ENCODE results near the gene BICDL2. TPM values are rescaled to one million over a fixed set of nuclear protein-coding genes. Genes with fewer than 3 reads are reported as not detected.

Gene BICDL2
- total and polyA plus RNA-seq, 9 of the 15 experiments (the other 6 are each of a cell fraction or from before 2014, with no cell fraction given) = 0.09 to 0.28 (median 0.09) TPM; not detected in 6

GRCh38 chr16:3017794-3018506, 18.8 kb downstream of the BICDL2 start, which contains the start of gene CLDN6 (continued):
- no peak for TF ChIP-seq HBP1 (CRISPR knock-in tag; IDR thresholded peaks at IDR 0.05)
- TF ChIP-seq THRA (IDR thresholded peaks at IDR 0.05) = no peak
- no peak for TF ChIP-seq ZKSCAN8 (CRISPR knock-in tag; IDR thresholded peaks at IDR 0.05)
- no peak for TF ChIP-seq RFX5 (IDR thresholded peaks at IDR 0.05; ENCODE audit: low read depth, low read length)
- TF ChIP-seq TRIM25 (IDR thresholded peaks at IDR 0.05; ENCODE audit: borderline replicate concordance) = no peak
- TF ChIP-seq PTBP1 (IDR thresholded peaks at IDR 0.05; ENCODE audit: low read depth, low read length) = no peak
- TF ChIP-seq FIP1L1 (IDR thresholded peaks at IDR 0.05; ENCODE audit: low read depth, low read length, poor library complexity, severe bottlenecking) = no peak
- no peak for TF ChIP-seq KLF13 (tag; IDR thresholded peaks at IDR 0.05; ENCODE audit: borderline replicate concordance, low read depth)
- TF ChIP-seq ETV5 (CRISPR knock-in tag; IDR thresholded peaks at IDR 0.05; ENCODE audit: low read depth) = no peak
- TF ChIP-seq LCOR (CRISPR knock-in tag; IDR thresholded peaks at IDR 0.05) = no peak
- no peak for TF ChIP-seq RERE (CRISPR knock-in tag; IDR thresholded peaks at IDR 0.05; ENCODE audit: borderline replicate concordance)
- peak; percentile 96 for TF ChIP-seq NFIC (IDR thresholded peaks at IDR 0.05)
- no peak for TF ChIP-seq POLR2H (tag; IDR thresholded peaks at IDR 0.05; ENCODE audit: low read depth)
- TF ChIP-seq ZNF224 (CRISPR knock-in tag; IDR thresholded peaks at IDR 0.05) = no peak
- no peak for TF ChIP-seq PYGO2 (tag; IDR thresholded peaks at IDR 0.05)
- peak; percentile 22; the same call in 1 of the 2 replicates for TF ChIP-seq SMARCA4 (IDR thresholded peaks at IDR 0.05)
- no peak for TF ChIP-seq ETV1 (tag; conservative IDR thresholded peaks at IDR 0.05; ENCODE audit: low read depth)
- no peak for TF ChIP-seq JUNB (CRISPR knock-in tag; conservative IDR thresholded peaks at IDR 0.05)

Measured in K562 (cell line).